Right renal pelvis (tissue), 4 donors: Measurements from ENCODE around the gene CBLB. TPM values are rescaled to one million over a fixed set of nuclear protein-coding genes. Genes with fewer than 3 reads are reported as not detected.

Source experiments
- DNase-seq, 4 donors: peaks; one replicate each; pipeline ENCODE4 v3.0.0-alpha.2; 2013; ENCODE audit warnings: low read depth in 4 of 4, low spot score in 3 of 4, missing footprints in 1 of 4
- polyA plus RNA-seq, 4 donors: library from polyadenylated mRNA; unstranded; fragments of 120-200 nt; gene quantifications; one replicate each; pipeline ENCODE4 v1.2.1, GENCODE V29; 2013; ENCODE audit not compliant: insufficient read length in 4 of 4

Gene CBLB
- polyA plus RNA-seq, 4 donors: 42.0 to 59.3 (median 50.5) TPM

DNA sequence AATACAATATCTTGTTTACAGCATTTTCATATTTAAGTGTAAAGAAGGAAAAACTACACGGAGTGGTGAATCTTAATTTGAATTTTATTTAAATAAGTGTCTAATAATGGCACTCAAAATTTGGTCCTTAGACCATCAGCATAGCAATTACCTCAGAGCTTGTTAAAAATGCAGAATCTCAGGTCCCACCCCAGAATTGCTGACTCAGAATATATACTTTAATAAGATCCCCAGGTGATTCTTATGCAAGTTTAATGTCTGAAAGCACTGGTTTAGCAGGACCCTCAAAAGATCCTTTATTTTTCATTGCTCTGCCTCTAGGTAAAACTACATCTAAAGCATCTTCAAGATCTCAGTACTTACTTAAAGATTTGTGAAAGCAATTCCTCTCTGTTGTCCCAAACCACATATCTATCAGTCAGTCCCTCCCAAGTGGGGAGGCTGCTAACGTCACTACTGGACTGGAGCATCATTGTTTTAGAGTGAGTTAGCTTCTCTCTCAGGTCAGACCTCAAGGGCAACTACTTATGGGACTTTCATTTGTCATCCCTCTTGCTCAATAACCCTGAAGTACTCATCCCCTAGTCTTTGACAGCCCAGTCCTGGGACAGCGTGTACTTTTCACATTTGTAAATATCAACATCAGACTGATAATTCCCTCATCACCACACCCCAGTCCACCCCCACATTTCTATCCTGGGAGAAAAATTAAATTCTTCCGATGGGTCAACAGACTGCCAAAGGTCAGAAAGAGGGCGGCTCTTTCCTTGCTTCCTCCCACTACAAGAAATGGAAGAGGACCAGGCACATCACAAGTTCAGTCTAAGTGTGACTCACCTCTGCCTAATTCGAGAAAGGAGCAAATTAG lies 76.7 kb downstream of the CBLB start:
- DNase-seq: no peak

DNA sequence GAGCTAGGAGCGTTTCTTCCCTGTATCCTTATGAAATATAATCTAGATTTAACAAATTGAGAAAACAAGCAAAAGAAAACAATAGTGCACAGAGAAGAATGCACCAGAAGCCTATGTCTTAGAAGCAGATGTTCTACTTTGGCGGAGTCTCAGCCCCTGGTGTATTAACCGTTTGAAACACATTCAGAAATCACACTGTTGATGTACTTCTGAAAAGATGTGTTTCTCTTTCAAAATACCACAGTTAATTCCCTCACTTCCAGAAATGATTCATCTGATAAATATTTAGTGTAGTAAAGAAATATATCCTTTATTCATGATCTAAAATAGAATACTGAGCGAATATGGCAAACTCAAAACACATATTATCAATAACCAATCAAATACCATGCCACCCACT lies 77.7 kb downstream of the CBLB start:
- DNase-seq: no peak

DNA sequence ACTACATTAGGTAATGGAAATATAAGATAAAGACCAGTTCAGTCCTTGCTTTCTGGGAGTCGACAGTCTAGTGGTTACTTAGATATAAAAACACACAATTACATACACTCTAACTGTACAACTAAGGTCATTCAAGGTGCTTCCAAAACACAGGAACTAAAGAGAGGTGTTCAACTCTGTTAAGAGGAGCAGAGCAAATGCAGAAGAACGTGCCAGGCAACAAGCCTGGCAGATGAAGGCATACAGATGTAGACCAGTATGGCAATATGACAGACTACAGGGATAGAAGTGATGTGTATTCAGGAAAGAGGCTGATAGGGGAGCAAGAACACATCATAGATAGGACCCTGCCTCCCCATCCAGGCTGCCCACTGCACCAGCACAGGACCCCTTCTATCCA lies 78.3 kb downstream of the CBLB start:
- no peak for DNase-seq

DNA sequence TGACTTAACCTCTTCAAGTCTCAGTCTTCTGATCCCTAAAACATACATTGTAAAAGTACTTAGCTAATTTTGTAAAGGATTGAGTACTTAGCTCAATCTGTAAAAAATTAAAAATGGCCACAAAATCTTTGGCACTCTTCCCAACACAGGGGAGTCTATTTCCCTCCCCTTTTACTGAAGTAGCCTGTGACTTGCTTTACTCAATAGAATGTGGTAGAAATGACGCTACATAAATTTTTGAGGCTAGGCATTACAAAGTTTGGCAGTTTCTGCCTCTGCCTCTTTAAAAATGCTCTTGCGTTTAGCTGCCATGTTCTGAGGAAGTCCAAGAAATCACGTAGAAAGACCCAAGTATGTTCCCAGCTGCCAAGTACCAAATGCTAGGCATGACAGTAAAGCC lies 80.2 kb downstream of the CBLB start:
- no peak for DNase-seq

DNA sequence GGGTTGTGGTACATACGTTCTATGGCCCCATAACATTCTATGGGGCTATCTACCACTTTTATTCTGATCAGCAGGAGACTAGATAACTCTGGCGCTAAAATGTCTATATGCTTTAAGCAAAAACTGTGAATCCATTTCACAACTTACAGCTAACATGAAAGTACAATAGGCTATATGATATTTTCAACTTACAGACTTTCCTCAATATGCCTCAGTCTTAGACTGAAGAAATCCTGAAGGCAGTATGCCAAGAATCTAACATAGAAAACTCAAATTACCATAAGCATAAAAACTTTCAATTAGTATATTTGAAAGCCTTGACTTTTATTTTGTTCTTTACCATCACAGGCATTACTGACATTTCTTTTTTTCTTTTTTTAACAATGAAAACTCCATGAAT lies 81.4 kb downstream of the CBLB start:
- no peak for DNase-seq

DNA sequence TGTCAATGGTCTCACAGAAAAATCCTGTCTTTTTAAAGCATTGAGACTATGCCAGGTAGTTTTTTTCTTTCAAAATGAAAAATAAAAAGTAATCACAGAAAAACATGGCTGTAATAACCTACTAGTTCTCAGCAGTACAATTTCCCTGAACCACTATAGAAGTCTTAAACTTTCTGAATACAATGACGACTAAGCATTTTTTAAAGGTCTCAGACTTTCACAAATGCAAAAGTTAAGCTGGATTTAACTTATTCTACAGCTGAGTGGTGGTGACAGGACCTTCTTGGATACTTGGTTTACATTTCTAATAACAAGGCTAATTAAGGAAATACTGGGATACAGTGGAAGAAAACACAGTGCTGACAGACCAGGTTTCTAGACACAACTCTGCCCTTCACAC lies 81.8 kb downstream of the CBLB start:
- no peak for DNase-seq

DNA sequence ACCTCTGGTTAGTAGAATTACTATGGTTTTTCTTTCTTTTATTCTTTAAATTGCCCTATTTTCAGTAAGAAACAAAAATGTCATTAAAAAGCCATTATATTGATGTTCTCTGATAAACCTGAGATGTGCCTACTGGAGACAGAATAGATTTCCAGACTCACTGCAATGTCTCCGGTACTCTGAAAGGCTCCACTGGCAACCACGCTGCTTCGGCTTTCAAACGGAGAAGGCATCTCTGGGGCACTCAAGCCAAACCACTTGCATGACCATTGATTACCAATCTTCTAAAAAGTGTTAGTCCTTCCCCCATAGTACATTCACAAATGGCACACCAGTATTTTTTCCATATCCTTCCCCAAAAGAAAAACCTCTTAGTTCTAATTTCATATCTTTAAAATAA lies 82.6 kb downstream of the CBLB start:
- DNase-seq: no peak

DNA sequence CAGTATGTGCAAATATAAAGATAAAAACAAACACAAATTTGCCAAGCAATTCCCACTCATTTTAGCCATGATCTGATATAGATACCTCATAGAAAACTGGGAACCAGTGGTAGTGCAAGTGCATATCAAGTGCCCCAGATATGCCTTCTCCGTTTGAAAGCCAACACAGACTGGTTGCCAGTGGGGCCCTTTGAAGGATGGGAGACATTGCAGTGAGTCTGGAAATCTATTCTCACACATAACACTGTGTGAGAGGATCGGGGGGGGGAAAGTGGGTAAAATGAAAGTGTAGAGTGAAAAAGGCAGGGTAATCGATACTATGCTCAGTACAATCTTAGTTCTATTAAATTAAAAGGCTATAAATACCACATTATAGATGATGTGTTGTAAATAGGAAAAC lies 83.0 kb downstream of the CBLB start:
- DNase-seq: no peak

DNA sequence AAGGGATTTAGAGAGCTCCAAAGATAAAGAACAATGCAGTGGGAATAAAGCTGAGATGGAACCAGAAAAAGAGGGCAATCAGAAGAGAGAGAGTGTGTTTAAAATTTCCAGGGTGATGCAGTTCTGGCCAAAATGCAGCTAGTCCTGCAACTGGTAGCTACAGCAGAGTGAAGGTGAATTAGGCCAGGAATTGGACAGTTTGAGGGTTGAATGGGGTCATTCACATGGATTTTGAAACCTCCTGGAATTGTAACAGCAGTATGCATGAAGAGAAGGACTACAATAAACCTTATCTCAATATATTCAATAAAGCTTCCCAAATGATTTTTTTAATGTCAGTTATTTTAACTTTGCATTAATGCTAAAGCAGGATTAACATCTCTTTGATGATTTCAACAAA lies 85.2 kb downstream of the CBLB start:
- DNase-seq: no peak

DNA sequence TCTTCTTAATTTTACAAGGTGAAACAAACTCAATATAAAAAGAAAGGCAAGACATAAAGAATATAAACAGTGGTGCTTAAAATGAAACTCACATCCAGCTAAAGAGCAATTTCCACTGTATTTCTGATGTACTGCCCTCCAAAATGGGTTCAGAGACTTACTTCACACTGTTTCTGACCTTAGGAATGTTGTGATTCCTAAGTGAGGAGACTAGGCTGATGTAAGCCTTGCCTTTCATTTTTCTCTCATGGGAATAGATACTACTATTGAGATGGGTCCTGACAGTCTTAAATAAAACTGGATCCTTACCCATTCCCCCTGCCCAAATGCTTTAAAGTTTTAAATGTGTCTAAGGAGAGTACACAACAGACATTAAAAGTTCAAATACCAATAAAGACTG lies 86.9 kb downstream of the CBLB start:
- no peak for DNase-seq

DNA sequence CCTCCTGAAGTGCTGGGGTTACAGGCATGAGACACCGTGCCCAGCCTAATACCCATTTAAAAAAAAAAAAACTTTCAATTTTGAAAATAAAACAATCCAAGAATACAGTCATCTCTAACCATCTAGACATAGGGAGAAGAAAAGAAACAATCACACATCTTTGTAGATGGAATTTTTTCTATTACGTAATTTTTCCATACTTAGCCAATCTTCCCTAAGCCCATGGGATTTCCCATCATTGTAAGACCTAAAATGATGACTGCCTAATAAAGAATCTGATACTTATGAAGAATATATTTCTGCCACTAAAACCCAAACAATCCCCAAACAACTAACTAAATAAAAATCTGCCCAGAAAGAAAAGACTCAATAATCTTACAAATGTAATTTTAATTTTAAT lies 88.7 kb downstream of the CBLB start:
- DNase-seq: no peak

DNA sequence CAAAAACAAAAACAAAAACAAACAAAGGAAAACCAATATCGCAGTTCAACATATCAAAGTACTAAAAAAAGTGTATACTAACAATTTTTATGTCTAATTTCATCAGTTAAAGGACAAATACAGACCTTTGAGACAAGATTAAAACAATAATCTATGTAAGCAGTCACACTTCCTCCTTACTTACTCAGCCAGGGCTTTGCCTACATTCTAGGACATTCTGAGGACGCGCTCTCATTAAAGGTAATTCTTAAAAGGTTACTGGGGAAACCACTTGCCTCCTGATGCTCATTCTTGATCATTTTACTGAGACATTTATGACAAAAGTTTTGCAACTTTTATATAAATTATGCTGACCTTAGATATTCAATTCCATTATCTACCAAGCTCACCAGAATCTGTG lies 93.4 kb downstream of the CBLB start:
- no peak for DNase-seq

DNA sequence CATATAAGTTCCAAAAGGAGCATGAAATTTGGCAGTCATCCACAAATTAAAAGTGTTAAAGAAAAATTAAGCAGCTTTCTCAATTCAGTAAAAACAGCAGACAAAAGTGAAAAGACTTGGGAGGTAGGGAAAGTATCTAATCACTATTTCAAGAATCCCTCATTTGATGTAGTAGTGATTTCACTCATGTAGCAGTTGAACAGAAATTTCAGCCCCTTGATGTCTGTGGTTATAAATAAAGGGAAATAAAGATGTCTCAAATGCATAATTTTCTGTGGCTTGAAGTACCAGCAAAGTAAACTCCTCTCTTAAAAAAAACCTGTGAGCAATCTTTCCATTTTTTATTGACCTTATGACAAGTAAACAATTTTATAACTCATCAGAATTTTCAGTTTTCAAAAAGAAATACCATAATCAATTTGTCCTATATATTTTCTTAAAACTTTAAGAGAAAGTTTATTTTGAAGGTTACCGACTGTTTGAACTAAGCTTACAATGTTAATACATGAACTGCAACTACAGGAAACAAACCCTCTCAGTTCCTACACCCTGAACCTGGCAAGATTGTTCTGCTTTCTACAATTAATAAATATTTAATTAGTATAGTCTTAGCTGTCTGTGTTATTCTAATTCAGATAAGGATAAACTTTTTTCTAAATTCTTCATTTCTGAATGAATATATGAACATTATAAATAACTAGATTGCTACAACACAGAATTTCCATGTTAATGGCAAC lies 94.2 kb downstream of the CBLB start:
- DNase-seq: no peak

DNA sequence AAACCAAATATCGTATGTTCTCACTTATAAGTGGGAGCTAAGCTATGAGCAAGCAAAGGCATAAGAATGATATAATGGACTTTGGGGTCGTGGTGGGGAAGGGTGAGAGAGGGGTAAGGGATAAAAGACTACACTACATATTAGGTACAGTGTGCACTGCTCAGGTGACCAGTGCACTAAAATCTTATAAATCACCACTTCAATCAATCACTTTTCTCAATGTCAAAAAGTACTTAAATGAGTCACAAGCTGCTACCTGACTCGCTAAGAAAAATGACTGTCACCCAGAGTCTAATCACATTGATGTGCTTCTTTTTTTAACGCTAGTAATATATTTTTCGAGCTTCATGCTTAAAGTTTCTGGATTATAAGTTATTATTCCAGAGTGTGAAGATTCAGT lies 95.5 kb downstream of the CBLB start:
- DNase-seq: no peak

DNA sequence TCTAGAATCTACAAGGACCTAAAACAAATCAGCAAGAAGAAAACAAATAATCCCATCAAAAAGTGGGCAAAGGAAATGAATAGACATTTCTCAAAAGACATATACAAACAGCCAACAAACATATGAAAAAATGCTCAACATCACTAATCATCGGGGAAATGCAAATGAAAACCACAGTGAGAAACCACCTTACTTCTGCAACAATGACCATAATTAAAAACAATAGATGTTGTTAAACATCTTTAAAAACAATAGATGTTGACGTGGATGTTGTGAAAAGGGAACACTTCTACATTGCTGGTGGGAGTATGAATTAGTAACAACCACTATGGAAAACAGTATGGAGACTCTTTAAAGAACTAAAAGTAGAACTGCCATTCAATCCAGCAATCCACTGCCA lies 96.2 kb downstream of the CBLB start:
- no peak for DNase-seq

DNA sequence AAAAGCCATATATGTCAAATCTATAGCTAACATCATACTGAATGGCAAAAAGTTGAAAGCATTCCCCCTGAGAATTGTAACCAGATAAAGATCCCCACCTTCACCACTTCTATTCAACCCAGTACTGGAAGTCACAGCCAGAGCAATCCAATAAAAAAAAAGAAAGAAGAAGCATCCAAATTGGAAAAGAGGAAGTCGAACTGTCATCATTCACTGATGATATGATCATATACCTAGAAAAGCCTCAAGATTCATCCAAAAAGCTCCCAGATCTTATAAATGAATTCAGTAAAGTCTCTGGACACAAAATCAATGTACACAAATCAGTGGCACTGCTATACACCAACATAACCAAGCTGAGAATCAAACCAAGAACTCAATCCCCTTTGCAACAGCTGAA lies 97.4 kb downstream of the CBLB start:
- no peak for DNase-seq

DNA sequence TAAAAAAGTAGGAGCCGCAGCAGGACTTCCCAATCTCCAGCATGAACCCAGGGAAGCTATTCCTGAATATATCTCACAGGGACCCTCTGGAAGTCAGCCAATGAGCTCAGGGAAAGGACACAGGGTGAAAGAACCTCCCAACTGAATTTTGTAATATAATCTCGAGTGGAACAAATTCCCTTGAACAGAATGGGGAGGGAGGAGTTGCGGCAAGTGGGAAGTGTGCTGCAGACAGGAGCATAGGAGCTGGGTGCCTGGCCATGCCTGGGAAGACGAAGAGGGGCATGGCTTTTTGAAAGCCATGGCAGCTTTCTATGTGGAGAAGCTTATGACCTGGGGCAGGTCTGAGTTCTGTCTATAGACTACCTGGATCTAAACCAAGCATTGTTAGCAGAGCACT lies 98.4 kb downstream of the CBLB start:
- no peak for DNase-seq

DNA sequence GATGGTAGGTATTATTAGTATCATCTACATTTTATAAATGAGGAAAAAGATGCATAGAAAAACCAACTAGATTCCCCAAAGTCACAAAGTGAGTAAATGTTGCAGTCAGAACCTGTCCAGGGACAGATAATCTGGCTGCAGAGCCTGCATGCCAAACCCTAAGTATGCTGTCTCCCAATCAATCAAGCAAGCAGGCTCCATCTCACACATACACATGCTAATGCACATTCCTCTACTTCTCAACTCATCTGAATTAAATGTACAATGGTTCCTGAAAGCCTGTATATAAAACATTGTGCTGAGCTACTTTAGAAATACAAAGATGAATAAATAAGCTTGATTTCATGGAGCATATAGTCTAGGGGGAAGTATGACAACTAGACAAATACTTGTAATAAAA lies 101.0 kb downstream of the CBLB start:
- DNase-seq: no peak

DNA sequence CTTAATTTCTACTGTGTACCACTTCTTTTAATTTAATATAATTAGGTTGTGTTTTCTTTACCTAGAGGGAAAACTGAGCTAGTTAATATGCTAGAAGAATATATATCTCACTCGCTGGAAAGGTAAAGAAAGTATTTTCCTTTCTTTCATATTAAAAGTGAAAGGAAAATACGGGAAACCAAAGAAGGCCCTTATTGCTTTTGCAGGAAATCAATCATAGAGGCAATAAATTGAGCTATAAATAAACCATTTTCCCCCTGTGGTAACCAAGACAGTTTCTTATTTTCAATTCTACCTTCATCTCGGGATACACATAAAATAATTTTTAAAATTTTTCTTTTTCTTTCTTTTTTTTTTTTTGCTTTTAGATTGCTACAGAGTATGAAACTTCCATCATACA lies 101.6 kb downstream of the CBLB start:
- DNase-seq: no peak

DNA sequence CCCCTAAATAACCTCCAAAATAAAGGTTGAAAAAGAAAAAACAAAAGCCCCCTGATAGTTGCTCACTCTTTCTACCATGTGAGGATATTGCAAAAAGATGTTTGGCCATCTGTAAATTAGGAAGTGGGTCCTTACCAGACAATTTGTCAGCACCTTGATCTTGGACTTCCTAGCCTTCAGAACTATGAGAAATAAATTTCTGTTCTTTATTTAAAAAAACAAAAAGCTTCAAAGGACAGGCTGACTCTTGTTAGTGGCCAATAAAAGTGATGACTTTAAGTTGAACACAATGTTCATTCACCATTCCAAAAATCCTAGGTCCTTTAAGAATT lies 103.5 kb downstream of the CBLB start:
- no peak for DNase-seq

DNA sequence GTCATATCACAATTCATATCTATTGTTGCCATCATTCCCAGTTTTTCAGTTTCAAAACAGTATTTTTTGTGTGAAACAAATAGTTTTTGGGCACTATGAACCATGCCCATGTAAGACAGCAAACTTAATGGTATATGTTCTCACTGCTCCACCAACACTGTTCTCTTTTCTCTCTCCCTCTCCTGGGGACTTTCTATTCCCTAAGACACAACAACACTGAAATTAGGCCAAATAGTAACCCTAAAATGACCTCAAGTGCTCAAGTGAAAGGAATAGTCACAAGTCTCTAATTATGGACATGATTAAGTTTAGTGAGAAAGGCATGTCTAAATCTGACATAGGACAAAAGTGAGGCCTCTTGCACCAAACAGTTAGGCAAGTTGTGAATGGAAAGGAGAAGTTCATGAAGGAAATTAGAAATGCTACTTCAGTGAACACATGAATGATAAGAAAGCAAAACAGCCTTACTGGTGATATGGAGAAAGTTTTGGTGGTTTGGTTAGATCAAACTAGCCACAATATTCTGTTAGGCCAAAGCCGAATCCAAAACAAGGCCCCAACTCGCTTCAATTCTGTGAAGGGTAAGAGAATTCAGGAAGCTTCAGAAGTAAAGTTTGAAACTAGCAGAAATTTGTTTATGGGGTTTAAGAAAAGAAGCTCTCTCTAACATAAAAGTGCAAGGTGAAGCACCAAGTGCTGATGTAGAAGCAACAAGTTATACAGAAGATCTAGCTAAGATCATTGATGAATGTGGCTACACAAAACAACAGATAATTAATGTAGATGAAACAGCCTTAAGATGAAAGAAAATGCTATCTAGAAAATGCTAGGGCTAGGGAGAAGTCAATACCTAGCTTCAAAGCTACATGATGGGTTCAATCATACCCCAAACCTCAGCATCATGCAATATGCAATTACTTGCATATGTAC lies 104.2 kb downstream of the CBLB start:
- DNase-seq: no peak
